HG03196 (cell line): ENCODE measurements around the gene STK16.
"Not testable (repeated sequence)": the region's sequence is repeated elsewhere in the genome, so short reads cannot be mapped to it uniquely, and the experiment has no call there.

Experiments used
- ATAC-seq: cut with Tn5 transposase; IDR thresholded peaks from one replicate; pipeline ENCODE4 v1.9.1; 2021; ENCODE audit not compliant: unreplicated experiment

The STK16 gene

GRCh38 chr2:219286436-219287115 lies 41.3 kb downstream of the STK16 start:
- ATAC-seq, result no peak

GRCh38 chr2:219287116-219287440 lies 41.8 kb downstream of the STK16 start:
- not testable (repeated sequence) for ATAC-seq

- ATAC-seq, result no peak
These were observed 42.4 kb downstream of the STK16 start for GRCh38 chr2:219287580-219288265.

GRCh38 chr2:219289195-219289536 lies 43.9 kb downstream of the STK16 start:
- ATAC-seq, result no peak

- no peak for ATAC-seq
These were observed 44.5 kb downstream of the STK16 start for GRCh38 chr2:219289537-219290361.

GRCh38 chr2:219290381-219291171 lies 45.3 kb downstream of the STK16 start:
- ATAC-seq, result no peak

- no peak for ATAC-seq
These were observed 46.1 kb downstream of the STK16 start for GRCh38 chr2:219291394-219291793.

- ATAC-seq, result no peak
These were observed 46.7 kb downstream of the STK16 start for GRCh38 chr2:219291910-219292490.

GRCh38 chr2:219292616-219293015 lies 47.3 kb downstream of the STK16 start:
- no peak for ATAC-seq

GRCh38 chr2:219293736-219294231 lies 48.5 kb downstream of the STK16 start:
- no peak for ATAC-seq

- peak; percentile 91 for ATAC-seq
These were observed 49.4 kb downstream of the STK16 start for GRCh38 chr2:219294356-219295351.

GRCh38 chr2:219296142-219296541 lies 50.9 kb downstream of the STK16 start:
- no peak for ATAC-seq

GRCh38 chr2:219296631-219297391 lies 51.5 kb downstream of the STK16 start:
- ATAC-seq, result no peak

GRCh38 chr2:219297766-219298456 lies 52.6 kb downstream of the STK16 start:
- ATAC-seq, result no peak

- ATAC-seq, result peak; percentile 41
These were observed 53.6 kb downstream of the STK16 start for GRCh38 chr2:219298759-219299371.

GRCh38 chr2:219299372-219299760 lies 54.1 kb downstream of the STK16 start:
- ATAC-seq, result no peak
